HG02981 (cell line): Measurements from ENCODE around the gene SOD1.
A peak's percentile ranks its signal among the peaks of the same experiment; 100 is the strongest.
"Not testable (repeated sequence)": the region's sequence is repeated elsewhere in the genome, so short reads cannot be mapped to it uniquely, and the experiment has no call there.

Experiments
- ATAC-seq: cut with Tn5 transposase; IDR thresholded peaks from one replicate; pipeline ENCODE4 v1.9.1; 2021; ENCODE audit warnings: mild to moderate bottlenecking, moderate library complexity; ENCODE audit not compliant: unreplicated experiment

SOD1 gene

GRCh38 chr21:31659536-31660258 is at the start of gene SOD1:
TSS of gene SOD1 (plus strand) at chr21:31659693. CDS start at chr21:31659770, 77 bp downstream.
- peak; percentile 94 for ATAC-seq

GRCh38 chr21:31611445-31611844 is 48.0 kb upstream of the SOD1 start:
- no peak for ATAC-seq

DNA sequence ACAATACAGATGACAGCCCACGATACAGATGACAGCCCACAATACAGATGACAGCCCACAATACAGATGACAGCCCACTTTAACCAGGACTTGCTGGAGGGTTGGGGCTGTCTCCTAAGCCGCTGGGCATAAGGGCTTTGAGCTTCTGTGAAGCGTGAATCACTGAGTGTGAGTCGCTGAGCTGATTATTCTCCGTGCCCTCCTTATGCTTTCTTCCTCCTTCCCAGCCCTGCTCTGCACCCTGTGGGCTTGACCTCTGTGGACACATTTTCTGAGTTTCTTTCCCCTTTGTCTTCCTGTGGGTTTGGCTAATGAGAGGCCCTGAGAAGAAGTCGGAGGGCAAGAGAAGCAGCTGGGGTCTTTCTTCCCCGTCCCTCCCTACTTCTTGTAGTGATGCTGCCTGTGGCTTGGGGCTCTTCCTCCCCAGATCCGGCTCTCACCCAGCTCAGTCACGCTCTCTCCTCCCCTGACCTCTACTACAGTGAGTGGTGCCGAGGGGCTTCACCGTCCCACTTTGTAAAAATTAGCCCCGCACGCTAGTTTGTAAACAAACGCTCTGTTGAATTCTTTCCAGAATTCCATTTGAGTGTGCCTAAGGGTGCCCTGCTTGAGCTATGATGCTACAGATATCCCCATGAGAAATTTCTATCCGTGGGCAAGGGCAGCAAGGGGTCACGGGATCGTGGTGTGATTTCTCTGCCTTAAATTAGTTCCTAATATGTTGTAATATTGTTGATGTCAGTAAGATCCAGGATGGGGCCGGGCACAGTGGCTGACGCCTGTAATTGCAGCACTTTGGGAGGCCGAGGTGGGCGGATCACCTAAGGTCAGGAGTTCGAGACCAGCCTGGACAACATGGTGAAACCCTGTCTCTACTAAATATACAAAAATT is 46.4 kb upstream of the SOD1 start:
- ATAC-seq: no peak

GRCh38 chr21:31614705-31615104 is 44.8 kb upstream of the SOD1 start:
- ATAC-seq: no peak

GRCh38 chr21:31616216-31616615 is 43.3 kb upstream of the SOD1 start:
- no peak for ATAC-seq

DNA sequence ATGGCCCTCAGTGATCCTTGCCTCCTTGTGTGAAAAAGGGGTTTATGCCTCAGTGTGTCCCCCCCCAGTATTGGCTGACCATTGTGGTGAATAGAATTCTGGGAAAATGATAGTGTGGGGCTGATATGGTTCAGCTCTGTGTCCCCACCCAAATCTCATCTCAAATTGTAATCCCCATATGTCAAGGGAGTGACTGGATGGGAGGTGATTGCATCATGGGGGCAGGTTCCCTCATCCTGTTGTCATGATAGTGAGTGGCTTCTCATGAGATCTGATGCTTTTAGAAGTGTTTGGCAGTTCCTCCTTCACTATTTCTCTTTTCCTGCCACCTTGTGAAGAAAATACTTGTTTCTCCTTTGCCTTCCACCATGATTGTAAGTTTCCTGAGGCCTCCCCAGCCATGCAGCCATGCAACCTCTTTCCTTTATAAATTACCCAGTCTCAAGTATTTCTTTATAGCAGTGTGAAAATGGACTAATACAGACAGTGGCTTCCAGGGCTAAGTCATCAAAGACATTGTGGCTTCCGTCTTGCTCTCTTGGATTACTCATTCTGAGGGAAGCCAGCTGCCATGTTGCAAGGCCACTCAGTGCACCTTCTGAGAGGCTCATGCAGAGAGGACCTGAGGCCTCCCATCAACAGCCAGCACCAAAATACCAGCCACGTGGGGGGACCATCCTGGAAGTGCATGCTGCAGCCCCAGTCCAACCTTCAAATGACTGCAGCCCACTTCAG is 40.6 kb upstream of the SOD1 start:
- ATAC-seq: no peak

DNA sequence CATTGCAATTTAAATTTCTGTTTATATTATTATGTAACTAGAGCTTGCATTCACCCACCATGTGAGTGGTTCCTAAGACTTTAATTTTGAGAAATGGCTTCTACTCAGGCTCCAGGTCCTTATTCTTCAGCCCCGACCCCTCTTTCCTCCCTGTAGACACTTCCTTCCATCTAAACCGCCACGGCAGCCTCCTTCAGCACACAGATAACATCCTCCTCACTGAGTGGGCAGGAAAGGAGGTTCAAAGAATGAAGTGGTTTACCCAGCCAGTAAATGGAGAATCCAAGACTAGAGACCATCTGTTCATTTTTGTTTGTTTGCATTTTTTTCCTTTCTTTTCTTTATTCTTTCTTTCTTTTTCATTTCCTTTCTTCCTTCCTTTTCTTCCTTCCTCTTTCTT is 37.1 kb upstream of the SOD1 start:
- ATAC-seq: no peak

DNA sequence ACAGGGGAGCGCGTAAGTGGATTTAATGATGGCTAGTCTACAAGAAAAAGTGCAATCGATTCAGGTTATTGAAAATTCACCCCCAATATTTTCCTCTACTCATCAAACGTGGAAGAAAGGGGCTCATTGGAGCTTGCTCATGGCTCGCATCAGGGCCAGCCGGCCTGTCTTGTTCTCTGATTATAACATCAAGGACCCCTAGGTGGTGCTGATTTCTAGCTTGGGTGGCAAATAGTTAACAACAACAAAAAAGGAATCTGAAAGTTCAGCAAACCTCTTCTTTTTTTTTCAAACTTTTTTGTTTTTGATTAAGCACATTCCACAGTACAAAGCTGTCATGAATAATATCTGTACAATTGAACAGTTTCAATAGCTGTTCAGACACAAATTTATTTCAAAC is 35.8 kb upstream of the SOD1 start:
- no peak for ATAC-seq

GRCh38 chr21:31624181-31624580 is 35.3 kb upstream of the SOD1 start:
- ATAC-seq: no peak

GRCh38 chr21:31624961-31625491 is 34.5 kb upstream of the SOD1 start:
- no peak for ATAC-seq

GRCh38 chr21:31629972-31630711 is 29.4 kb upstream of the SOD1 start:
- no peak for ATAC-seq

DNA sequence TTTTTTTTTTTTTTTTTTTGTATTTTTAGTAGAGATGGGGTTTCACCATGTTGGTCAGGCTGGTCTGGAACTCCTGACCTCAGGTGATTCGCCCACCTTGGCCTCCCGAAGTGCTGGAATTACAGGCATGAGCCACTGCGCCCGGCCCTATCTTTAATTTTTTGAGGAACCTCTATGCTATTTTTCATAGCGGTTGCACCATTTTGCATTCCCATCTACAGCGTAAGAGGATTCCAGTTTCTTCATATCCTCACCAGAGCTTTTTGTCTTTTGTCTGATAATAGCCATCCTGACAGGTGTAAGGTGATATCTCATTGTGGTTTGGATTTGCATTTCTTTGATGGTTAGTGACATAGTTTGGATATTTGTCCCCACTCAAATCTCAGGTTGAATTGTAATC is 27.6 kb upstream of the SOD1 start:
- not testable (repeated sequence) for ATAC-seq

GRCh38 chr21:31634993-31635392 is 24.5 kb upstream of the SOD1 start:
- no peak for ATAC-seq

GRCh38 chr21:31636874-31637273 is 22.6 kb upstream of the SOD1 start:
- no peak for ATAC-seq

- ATAC-seq: no peak
Observed at GRCh38 chr21:31641416-31641922, 18.0 kb upstream of the SOD1 start.

- no peak for ATAC-seq
Observed at GRCh38 chr21:31644643-31645042, 14.8 kb upstream of the SOD1 start.

DNA sequence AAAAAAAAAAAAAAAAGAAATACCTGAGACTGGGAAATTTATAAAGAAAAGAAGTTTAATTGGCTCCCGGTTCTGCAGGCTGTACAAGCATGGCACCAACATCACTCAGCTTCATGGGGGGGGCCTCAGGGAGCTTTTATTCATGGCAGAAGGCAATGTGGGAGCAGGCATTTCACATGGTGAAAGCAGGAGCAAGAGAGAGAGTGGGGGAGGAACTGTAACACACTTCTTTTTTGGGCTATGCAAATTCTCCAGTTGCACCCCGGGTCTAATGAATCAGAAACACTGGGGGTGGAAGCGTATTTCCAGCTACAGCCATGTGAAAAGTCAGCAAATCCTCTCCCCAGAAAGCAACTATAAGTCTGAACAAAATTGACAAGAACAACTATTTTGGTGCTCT is 11.8 kb upstream of the SOD1 start:
- no peak for ATAC-seq

GRCh38 chr21:31650930-31651329 is 8.6 kb upstream of the SOD1 start:
- ATAC-seq: no peak

DNA sequence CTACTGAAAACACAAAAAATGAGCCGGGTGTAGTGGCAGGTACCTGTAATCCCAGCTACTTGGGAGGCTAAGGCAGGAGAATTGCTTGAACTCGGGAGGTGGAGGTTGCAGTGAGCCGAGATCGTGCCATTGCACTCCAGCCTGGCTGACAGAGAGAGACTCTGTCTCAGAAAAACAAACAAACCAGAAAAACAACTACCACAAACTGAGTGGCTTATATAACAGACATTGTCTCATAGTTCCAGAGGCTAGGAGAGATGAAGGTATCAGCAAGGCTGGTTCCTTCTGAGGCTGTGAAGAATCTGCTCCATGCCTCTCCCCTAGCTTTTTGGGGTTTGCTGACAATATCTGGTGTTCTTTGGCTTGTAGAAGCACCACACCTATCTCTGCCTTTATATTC is 8.0 kb upstream of the SOD1 start:
- ATAC-seq: not testable (repeated sequence)

GRCh38 chr21:31654340-31654739 is 5.2 kb upstream of the SOD1 start:
- no peak for ATAC-seq
